ENCODE data around the gene SYT7. TPM values are rescaled to one million over a fixed set of nuclear protein-coding genes. Genes with fewer than 3 reads are reported as not detected.
A peak's percentile ranks its signal among the peaks of the same experiment; 100 is the strongest.

SYT7 gene
- total RNA-seq, 1 experiment from 2014 or later: not detected

GRCh38 chr11:61592176-61592575, 11.3 kb upstream of the SYT7 start:
- Histone ChIP-seq H3K9me3 (ENCODE audit: low read length) (no peaks in the 10 kb centered on the region), H3K27ac (ENCODE audit: low read length) (no peak overlapping the region), H3K4me2 (ENCODE audit: low read depth, low read length, poor library complexity, severe bottlenecking) (no peak overlapping the region), H3K9ac (ENCODE audit: low read length) (no peak overlapping the region), H3K79me2 (ENCODE audit: low read length) (no peaks in the 10 kb centered on the region), H3K36me3 (ENCODE audit: insufficient read depth, low read length) (no peaks in the 10 kb centered on the region), H3K9me2 (replicated peaks; ENCODE audit: insufficient read depth, low read length) (no peaks in the 10 kb centered on the region), H3K4me1 (ENCODE audit: low read length) (no peaks in the 10 kb centered on the region), H4K20me1 (ENCODE audit: insufficient read depth, low read depth, low read length) (no peaks in the 10 kb centered on the region; the same call in 1 of the 2 replicates), H3K27me3 (ENCODE audit: low read length) (no peaks in the 10 kb centered on the region), H3K4me3 (ENCODE audit: low read length) (no peak overlapping the region), H2AFZ (ENCODE audit: low read length) (no peak overlapping the region)
- DNase-seq: no peak

GRCh38 chr11:61589961-61590360, 9.1 kb upstream of the SYT7 start:
- Histone ChIP-seq H3K4me1 (ENCODE audit: low read length) (no peaks in the 10 kb centered on the region), H3K79me2 (ENCODE audit: low read length) (no peaks in the 10 kb centered on the region), H3K4me3 (ENCODE audit: low read length) (no peak overlapping the region), H3K27me3 (ENCODE audit: low read length) (no peaks in the 10 kb centered on the region), H3K4me2 (ENCODE audit: low read depth, low read length, poor library complexity, severe bottlenecking) (no peak overlapping the region), H3K27ac (ENCODE audit: low read length) (no peak overlapping the region), H4K20me1 (ENCODE audit: insufficient read depth, low read depth, low read length) (no peaks in the 10 kb centered on the region; the same call in 1 of the 2 replicates), H2AFZ (ENCODE audit: low read length) (no peak overlapping the region), H3K9me2 (replicated peaks; ENCODE audit: insufficient read depth, low read length) (no peaks in the 10 kb centered on the region), H3K36me3 (ENCODE audit: insufficient read depth, low read length) (no peaks in the 10 kb centered on the region), H3K9ac (ENCODE audit: low read length) (no peak overlapping the region), H3K9me3 (ENCODE audit: low read length) (no peaks in the 10 kb centered on the region)
- DNase-seq: no peak

- no peaks in the 10 kb centered on the region; the same call in 1 of the 2 replicates for H4K20me1 ChIP-seq (ENCODE audit: insufficient read depth, low read depth, low read length)
- H3K27me3 ChIP-seq (ENCODE audit: low read length): no peaks in the 10 kb centered on the region
- no peak overlapping the region for H3K27ac ChIP-seq (ENCODE audit: low read length)
- no peak overlapping the region for H3K4me3 ChIP-seq (ENCODE audit: low read length)
- no peak overlapping the region for H3K4me2 ChIP-seq (ENCODE audit: low read depth, low read length, poor library complexity, severe bottlenecking)
- no peaks in the 10 kb centered on the region for H3K9me3 ChIP-seq (ENCODE audit: low read length)
- no peaks in the 10 kb centered on the region for H3K36me3 ChIP-seq (ENCODE audit: insufficient read depth, low read length)
- H3K9me2 ChIP-seq (replicated peaks; ENCODE audit: insufficient read depth, low read length): no peaks in the 10 kb centered on the region
- DNase-seq: no peak
- H2AFZ ChIP-seq (ENCODE audit: low read length): no peak overlapping the region
- H3K79me2 ChIP-seq (ENCODE audit: low read length): no peaks in the 10 kb centered on the region
- no peak overlapping the region for H3K9ac ChIP-seq (ENCODE audit: low read length)
- no peaks in the 10 kb centered on the region for H3K4me1 ChIP-seq (ENCODE audit: low read length)
These were observed 7.9 kb upstream of the SYT7 start for GRCh38 chr11:61588728-61589191.

GRCh38 chr11:61587951-61588727, 7.3 kb upstream of the SYT7 start:
- Histone ChIP-seq H3K9me2 (replicated peaks; ENCODE audit: insufficient read depth, low read length) (no peaks in the 10 kb centered on the region), H3K27ac (ENCODE audit: low read length) (no peak overlapping the region), H3K4me2 (ENCODE audit: low read depth, low read length, poor library complexity, severe bottlenecking) (no peak overlapping the region), H3K9me3 (ENCODE audit: low read length) (no peaks in the 10 kb centered on the region), H3K27me3 (ENCODE audit: low read length) (no peaks in the 10 kb centered on the region), H3K9ac (ENCODE audit: low read length) (no peak overlapping the region), H4K20me1 (ENCODE audit: insufficient read depth, low read depth, low read length) (no peaks in the 10 kb centered on the region; the same call in 1 of the 2 replicates), H3K36me3 (ENCODE audit: insufficient read depth, low read length) (no peaks in the 10 kb centered on the region), H3K4me1 (ENCODE audit: low read length) (no peaks in the 10 kb centered on the region), H2AFZ (ENCODE audit: low read length) (no peak overlapping the region), H3K79me2 (ENCODE audit: low read length) (no peaks in the 10 kb centered on the region), H3K4me3 (ENCODE audit: low read length) (no peak overlapping the region)
- DNase-seq: peak; percentile 63

GRCh38 chr11:61587541-61587941, 6.7 kb upstream of the SYT7 start:
- no peak for DNase-seq
- no peak overlapping the region for H2AFZ ChIP-seq (ENCODE audit: low read length)
- no peak overlapping the region for H3K4me2 ChIP-seq (ENCODE audit: low read depth, low read length, poor library complexity, severe bottlenecking)
- no peaks in the 10 kb centered on the region for H3K4me1 ChIP-seq (ENCODE audit: low read length)
- no peak overlapping the region for H3K9ac ChIP-seq (ENCODE audit: low read length)
- H3K27ac ChIP-seq (ENCODE audit: low read length): no peak overlapping the region
- H3K36me3 ChIP-seq (ENCODE audit: insufficient read depth, low read length): no peaks in the 10 kb centered on the region
- H3K9me2 ChIP-seq (replicated peaks; ENCODE audit: insufficient read depth, low read length): no peaks in the 10 kb centered on the region
- no peaks in the 10 kb centered on the region; the same call in 1 of the 2 replicates for H4K20me1 ChIP-seq (ENCODE audit: insufficient read depth, low read depth, low read length)
- H3K79me2 ChIP-seq (ENCODE audit: low read length): no peaks in the 10 kb centered on the region
- H3K9me3 ChIP-seq (ENCODE audit: low read length): no peaks in the 10 kb centered on the region
- no peak overlapping the region for H3K4me3 ChIP-seq (ENCODE audit: low read length)
- H3K27me3 ChIP-seq (ENCODE audit: low read length): no peaks in the 10 kb centered on the region

- Histone ChIP-seq H3K27ac (ENCODE audit: low read length) (no peak overlapping the region), H2AFZ (ENCODE audit: low read length) (no peak overlapping the region), H3K36me3 (ENCODE audit: insufficient read depth, low read length) (no peaks in the 10 kb centered on the region), H3K79me2 (ENCODE audit: low read length) (no peaks in the 10 kb centered on the region), H4K20me1 (ENCODE audit: insufficient read depth, low read depth, low read length) (peaks cover 5% of the 10 kb centered on the region; the same call in 1 of the 2 replicates), H3K4me2 (ENCODE audit: low read depth, low read length, poor library complexity, severe bottlenecking) (no peak overlapping the region), H3K4me1 (ENCODE audit: low read length) (no peaks in the 10 kb centered on the region), H3K4me3 (ENCODE audit: low read length) (no peak overlapping the region), H3K27me3 (ENCODE audit: low read length) (no peaks in the 10 kb centered on the region), H3K9me3 (ENCODE audit: low read length) (no peaks in the 10 kb centered on the region), H3K9ac (ENCODE audit: low read length) (no peak overlapping the region), H3K9me2 (replicated peaks; ENCODE audit: insufficient read depth, low read length) (no peaks in the 10 kb centered on the region)
- no peak for DNase-seq
These were observed 6.0 kb upstream of the SYT7 start for GRCh38 chr11:61586792-61587430.

GRCh38 chr11:61585115-61585514, 4.2 kb upstream of the SYT7 start:
- no peak overlapping the region for H3K4me2 ChIP-seq (ENCODE audit: low read depth, low read length, poor library complexity, severe bottlenecking)
- no peaks in the 10 kb centered on the region for H3K9me3 ChIP-seq (ENCODE audit: low read length)
- H3K4me1 ChIP-seq (ENCODE audit: low read length): no peaks in the 10 kb centered on the region
- no peak overlapping the region for H3K4me3 ChIP-seq (ENCODE audit: low read length)
- H2AFZ ChIP-seq (ENCODE audit: low read length): no peak overlapping the region
- no peaks in the 10 kb centered on the region for H3K9me2 ChIP-seq (replicated peaks; ENCODE audit: insufficient read depth, low read length)
- no peak overlapping the region for H3K27ac ChIP-seq (ENCODE audit: low read length)
- H3K79me2 ChIP-seq (ENCODE audit: low read length): no peaks in the 10 kb centered on the region
- H3K27me3 ChIP-seq (ENCODE audit: low read length): no peaks in the 10 kb centered on the region
- H3K9ac ChIP-seq (ENCODE audit: low read length): no peak overlapping the region
- DNase-seq: no peak
- peaks cover 8% of the 10 kb centered on the region; the same call in 1 of the 2 replicates for H4K20me1 ChIP-seq (ENCODE audit: insufficient read depth, low read depth, low read length)
- H3K36me3 ChIP-seq (ENCODE audit: insufficient read depth, low read length): no peaks in the 10 kb centered on the region

- H3K4me3 ChIP-seq (ENCODE audit: low read length): no peak overlapping the region
- H4K20me1 ChIP-seq (ENCODE audit: insufficient read depth, low read depth, low read length): peaks cover 8% of the 10 kb centered on the region; the same call in 1 of the 2 replicates
- DNase-seq: no peak
- H3K4me2 ChIP-seq (ENCODE audit: low read depth, low read length, poor library complexity, severe bottlenecking): no peak overlapping the region
- H3K9me2 ChIP-seq (replicated peaks; ENCODE audit: insufficient read depth, low read length): no peaks in the 10 kb centered on the region
- H3K27ac ChIP-seq (ENCODE audit: low read length): no peak overlapping the region
- no peaks in the 10 kb centered on the region for H3K27me3 ChIP-seq (ENCODE audit: low read length)
- no peaks in the 10 kb centered on the region for H3K79me2 ChIP-seq (ENCODE audit: low read length)
- H2AFZ ChIP-seq (ENCODE audit: low read length): no peak overlapping the region
- no peaks in the 10 kb centered on the region for H3K4me1 ChIP-seq (ENCODE audit: low read length)
- H3K9ac ChIP-seq (ENCODE audit: low read length): no peak overlapping the region
- H3K9me3 ChIP-seq (ENCODE audit: low read length): no peaks in the 10 kb centered on the region
- H3K36me3 ChIP-seq (ENCODE audit: insufficient read depth, low read length): no peaks in the 10 kb centered on the region
These were observed 1.1 kb upstream of the SYT7 start for GRCh38 chr11:61581931-61582330.
